ENCODE measurements around the gene PAIP2B. TPM values are rescaled to one million over a fixed set of nuclear protein-coding genes. Genes with fewer than 3 reads are reported as not detected.

Gene PAIP2B
- total and polyA plus RNA-seq, 2 of the 4 experiments (the other 2 are of a cell fraction), result 0.15 to 0.18 TPM

- no peak overlapping the region for H3K9ac ChIP-seq (ENCODE audit: low read depth, low read length)
- H3K56ac ChIP-seq (ENCODE audit: extremely low read depth, insufficient read depth, low read length), result no peak overlapping the region
- H3K36me3 ChIP-seq (ENCODE audit: control insufficient read depth, insufficient read depth, low read length), result no peaks in the 10 kb centered on the region
- WGBS, 2 experiments (ENCODE audit: extremely low coverage in 2 of 2, insufficient read length in 1 of 2), result no CpG with 5 or more reads among the region's 1 CpG
- no peak overlapping the region for H2BK120ac ChIP-seq (ENCODE audit: low read depth, low read length)
- dilution Hi-C loops (cut with HindIII; ENCODE audit: low sequenced_read_pairs, unreplicated experiment) (no loop called here), intact Hi-C loops (cut with micrococcal nuclease) (no loop called here), in situ Hi-C loops (cut with MboI; ENCODE audit: low sequenced_read_pairs) (no loop called here)
- H3K79me1 ChIP-seq (ENCODE audit: low read depth in 1 of 2, low read length in 2 of 2), result no peaks in the 10 kb centered on the region
- no peak for DNase-seq
- no peak overlapping the region for H2BK5ac ChIP-seq (ENCODE audit: low read depth, low read length, poor library complexity, severe bottlenecking)
- no peaks in the 10 kb centered on the region for H3K27me3 ChIP-seq (ENCODE audit: control insufficient read depth, insufficient read depth, low read length)
- H2BK15ac ChIP-seq (ENCODE audit: low read depth, low read length), result no peak overlapping the region
- H4K5ac ChIP-seq (ENCODE audit: low read depth, low read length), result no peak overlapping the region
- no peak overlapping the region for H2AK5ac ChIP-seq (ENCODE audit: low read depth, low read length)
- H3K4me2 ChIP-seq (ENCODE audit: low read depth, low read length), result no peak overlapping the region
- no peak overlapping the region for H4K8ac ChIP-seq (ENCODE audit: low read depth in 2 of 2, low read length in 2 of 2)
- no peak overlapping the region for H2AFZ ChIP-seq (replicated peaks; ENCODE audit: low read length, poor library complexity)
- no peak overlapping the region for H3K4ac ChIP-seq (ENCODE audit: low read depth, low read length)
- CTCF ChIA-PET, result interaction anchor here (0.8 kb wide), 1 partner anchor 11 kb away, joined by 3 read pairs; no protein-coding TSS in a partner anchor
- no peaks in the 10 kb centered on the region for H3K4me1 ChIP-seq (ENCODE audit: control insufficient read depth, insufficient read depth, low read length)
- ATAC-seq (ENCODE audit: low read depth), result no peak
- H3K4me3 ChIP-seq (ENCODE audit: insufficient read depth, low read depth, low read length), result no peak overlapping the region
- H3K18ac ChIP-seq (ENCODE audit: low read depth, low read length), result no peak overlapping the region
- H4K20me1 ChIP-seq (ENCODE audit: insufficient read depth, low read length), result no peaks in the 10 kb centered on the region
- POLR2A ChIA-PET (ENCODE audit: unreplicated experiment), result no interaction called here
- H3K9me1 ChIP-seq (ENCODE audit: insufficient read depth, low read length), result no peaks in the 10 kb centered on the region
- no peak overlapping the region for H3K14ac ChIP-seq (replicated peaks; ENCODE audit: low read depth, low read length)
- TF ChIP-seq NFE2L2 (IDR thresholded peaks at IDR 0.05; ENCODE audit: low read depth, low read length), result no peak
- TF ChIP-seq MXI1 (IDR thresholded peaks at IDR 0.05; ENCODE audit: borderline replicate concordance, low read depth, low read length), result no peak
- TF ChIP-seq MAZ (IDR thresholded peaks at IDR 0.05; ENCODE audit: borderline replicate concordance, low read depth, low read length), result no peak
- no peak for TF ChIP-seq POLR2A (IDR thresholded peaks at IDR 0.05; ENCODE audit: low read depth, low read length)
- TF ChIP-seq BHLHE40 (IDR thresholded peaks at IDR 0.05; ENCODE audit: low read depth, low read length), result no peak
- no peak for TF ChIP-seq RCOR1 (IDR thresholded peaks at IDR 0.05; ENCODE audit: insufficient replicate concordance, low read length)
- TF ChIP-seq RAD21 (IDR thresholded peaks at IDR 0.05; ENCODE audit: low read length), result no peak
- no peak for TF ChIP-seq SMC3 (IDR thresholded peaks at IDR 0.05; ENCODE audit: low read depth, low read length)
- no peak for TF ChIP-seq CEBPB (IDR thresholded peaks at IDR 0.05; ENCODE audit: low read depth, low read length)
- no peak for TF ChIP-seq RFX5 (IDR thresholded peaks at IDR 0.05; ENCODE audit: low read depth, low read length)
- no peak for TF ChIP-seq USF2 (IDR thresholded peaks at IDR 0.05; ENCODE audit: low read depth, low read length)
- no peak for TF ChIP-seq CHD1 (IDR thresholded peaks at IDR 0.05; ENCODE audit: low read depth, low read length)
- no peak for TF ChIP-seq FOS (IDR thresholded peaks at IDR 0.05; ENCODE audit: low read depth, low read length)
- no peak for TF ChIP-seq MAFK (IDR thresholded peaks at IDR 0.05; ENCODE audit: low read depth, low read length)
- TF ChIP-seq ELK1 (IDR thresholded peaks at IDR 0.05; ENCODE audit: borderline replicate concordance, low read depth, low read length), result no peak
- no peak for TF ChIP-seq CTCF (conservative IDR thresholded peaks at IDR 0.05; ENCODE audit: low read depth, low read length)
- no peak overlapping the region for H3K27ac ChIP-seq (ENCODE audit: insufficient read depth, low read length)
- BruUV-seq (replicated peaks), result no TSS peak
- no peak overlapping the region for H4K91ac ChIP-seq (ENCODE audit: insufficient read depth, low read depth, low read length)
- H3K23ac ChIP-seq (ENCODE audit: low read depth, low read length), result no peak overlapping the region
- no peaks in the 10 kb centered on the region for H3K9me3 ChIP-seq (ENCODE audit: control insufficient read depth, insufficient read depth, low read length)
- no peak overlapping the region for H2AK9ac ChIP-seq (replicated peaks; ENCODE audit: low read depth, low read length, poor library complexity)
- H2BK20ac ChIP-seq (ENCODE audit: low read depth, low read length), result no peak overlapping the region
These were observed 26.6 kb upstream of the PAIP2B start for GRCh38 chr2:71253476-71253875.

Data from IMR-90 (cell line).